Measurements from ENCODE around the gene PAXIP1.

DNA sequence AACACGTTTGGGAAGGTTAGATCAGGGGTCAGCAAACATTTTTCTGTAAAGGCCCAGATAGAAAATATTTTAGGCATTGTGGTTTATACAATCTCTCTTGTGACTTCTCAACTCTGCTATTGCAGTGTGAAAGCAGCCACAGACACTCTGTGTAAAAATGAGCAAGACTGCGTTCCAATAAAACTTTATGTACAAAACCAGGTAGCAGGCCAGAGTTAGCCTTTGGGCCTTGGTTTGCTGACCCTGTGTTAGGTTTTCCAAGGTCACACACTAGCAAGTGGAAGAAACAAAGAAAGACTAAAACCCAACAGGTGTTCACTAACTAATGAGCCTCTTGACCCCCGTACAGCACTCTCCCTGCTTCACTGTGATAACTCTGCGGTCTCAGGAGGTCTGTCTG is 14.9 kb upstream of the PAXIP1 start:
- TF ChIP-seq, protein P1, sequence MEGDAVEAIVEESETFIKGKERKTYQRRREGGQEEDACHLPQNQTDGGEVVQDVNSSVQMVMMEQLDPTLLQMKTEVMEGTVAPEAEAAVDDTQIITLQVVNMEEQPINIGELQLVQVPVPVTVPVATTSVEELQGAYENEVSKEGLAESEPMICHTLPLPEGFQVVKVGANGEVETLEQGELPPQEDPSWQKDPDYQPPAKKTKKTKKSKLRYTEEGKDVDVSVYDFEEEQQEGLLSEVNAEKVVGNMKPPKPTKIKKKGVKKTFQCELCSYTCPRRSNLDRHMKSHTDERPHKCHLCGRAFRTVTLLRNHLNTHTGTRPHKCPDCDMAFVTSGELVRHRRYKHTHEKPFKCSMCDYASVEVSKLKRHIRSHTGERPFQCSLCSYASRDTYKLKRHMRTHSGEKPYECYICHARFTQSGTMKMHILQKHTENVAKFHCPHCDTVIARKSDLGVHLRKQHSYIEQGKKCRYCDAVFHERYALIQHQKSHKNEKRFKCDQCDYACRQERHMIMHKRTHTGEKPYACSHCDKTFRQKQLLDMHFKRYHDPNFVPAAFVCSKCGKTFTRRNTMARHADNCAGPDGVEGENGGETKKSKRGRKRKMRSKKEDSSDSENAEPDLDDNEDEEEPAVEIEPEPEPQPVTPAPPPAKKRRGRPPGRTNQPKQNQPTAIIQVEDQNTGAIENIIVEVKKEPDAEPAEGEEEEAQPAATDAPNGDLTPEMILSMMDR (IDR thresholded peaks at IDR 0.05), result no peak
- TF ChIP-seq POLR2A (IDR thresholded peaks at IDR 0.05), result no peak
